GM12891 (cell line): ENCODE data around the gene PTGDR2.

Source experiments
- DNase-seq: peaks from one replicate; pipeline ENCODE4 v3.0.0; 2011; ENCODE audit warnings: low spot score; ENCODE audit not compliant: insufficient read length
- FAIRE-seq: peaks from 2 replicates; lab custom pipeline; 2011; peaks lifted over from hg19 to GRCh38; lab: Jason Lieb, UNC
- PAX5 ChIP-seq: IDR thresholded peaks from 2 replicates; pipeline ENCODE4 v1.6.1; 2011; ENCODE audit warnings: low read length, moderate library complexity, mild to moderate bottlenecking; ENCODE audit not compliant: insufficient read depth, severe bottlenecking
- POLR2A ChIP-seq: IDR thresholded peaks from 2 replicates; pipeline ENCODE4 v1.6.1; 2011; ENCODE audit warnings: low read depth, low read length, control low read depth
- POLR2AphosphoS5 ChIP-seq: IDR thresholded peaks from 2 replicates; pipeline ENCODE4 v1.6.1; 2011; ENCODE audit warnings: low read depth, low read length, control low read depth
- POU2F2 ChIP-seq: IDR thresholded peaks from 2 replicates; pipeline ENCODE4 v1.6.1; 2011; ENCODE audit warnings: low read depth, mild to moderate bottlenecking, control low read depth, low read length, moderate library complexity
- SPI1 ChIP-seq: IDR thresholded peaks from 2 replicates; pipeline ENCODE4 v1.6.1; 2011; ENCODE audit warnings: low read depth, low read length, control low read depth
- TAF1 ChIP-seq: IDR thresholded peaks from 2 replicates; pipeline ENCODE4 v1.6.1; 2011; ENCODE audit warnings: low read depth, low read length, control low read depth

The PTGDR2 gene

GRCh38 chr11:60890696-60891095 lies 34.9 kb upstream of the PTGDR2 start:
- TF ChIP-seq POU2F2 (no peak), PAX5 (no peak), TAF1 (no peak), POLR2AphosphoS5 (no peak), SPI1 (no peak), POLR2A (no peak)
- no peak for FAIRE-seq
- DNase-seq, result no peak

GRCh38 chr11:60889869-60890311 lies 34.1 kb upstream of the PTGDR2 start:
- peak; percentile 82; the same call in 1 of the 2 replicates for TF ChIP-seq POLR2AphosphoS5
- no peak for TF ChIP-seq POLR2A
- no peak for TF ChIP-seq SPI1
- TF ChIP-seq POU2F2, result 0 out of 2 replicates have a peak, but pooled peaks have one; percentile 9
- no peak for TF ChIP-seq TAF1
- no peak for TF ChIP-seq PAX5

GRCh38 chr11:60887556-60887955 lies 31.8 kb upstream of the PTGDR2 start:
- no peak for TF ChIP-seq POLR2AphosphoS5
- TF ChIP-seq POU2F2, result no peak
- TF ChIP-seq PAX5, result no peak
- FAIRE-seq (no peak), DNase-seq (no peak)

More at GRCh38 chr11:60889869-60890311, 34.1 kb upstream of the PTGDR2 start:
- FAIRE-seq (no peak), DNase-seq (no peak)

GRCh38 chr11:60880643-60881282 lies 25.0 kb upstream of the PTGDR2 start:
- TF ChIP-seq SPI1, result no peak
- TF ChIP-seq POLR2A, result no peak
- no peak for TF ChIP-seq PAX5
- TF ChIP-seq TAF1, result no peak
- TF ChIP-seq POU2F2, result no peak
- TF ChIP-seq POLR2AphosphoS5, result no peak
- FAIRE-seq (no peak), DNase-seq (no peak)

- TF ChIP-seq POLR2AphosphoS5 (no peak), PAX5 (no peak), SPI1 (no peak), POLR2A (no peak), POU2F2 (no peak), TAF1 (no peak)
- DNase-seq, result no peak
- FAIRE-seq, result no peak
Measured at GRCh38 chr11:60879971-60880588, 24.3 kb upstream of the PTGDR2 start.

GRCh38 chr11:60879104-60879503 lies 23.4 kb upstream of the PTGDR2 start:
- DNase-seq (no peak), FAIRE-seq (no peak)

GRCh38 chr11:60878245-60879101 lies 22.7 kb upstream of the PTGDR2 start:
- no peak for FAIRE-seq
- no peak for DNase-seq
- TF ChIP-seq PAX5 (no peak), TAF1 (no peak), SPI1 (no peak), POLR2A (no peak), POLR2AphosphoS5 (no peak)

More at GRCh38 chr11:60879104-60879503, 23.4 kb upstream of the PTGDR2 start:
- no peak for TF ChIP-seq POU2F2

- TF ChIP-seq TAF1, result no peak
- TF ChIP-seq POU2F2, result no peak
- DNase-seq (no peak), FAIRE-seq (no peak)
Measured at GRCh38 chr11:60876168-60876485, 20.4 kb upstream of the PTGDR2 start.

- DNase-seq, result no peak
- no peak for FAIRE-seq
- TF ChIP-seq POU2F2, result no peak
- TF ChIP-seq TAF1, result no peak
- no peak for TF ChIP-seq POLR2AphosphoS5
- TF ChIP-seq PAX5, result no peak
- TF ChIP-seq POLR2A, result no peak
- TF ChIP-seq SPI1, result no peak
Measured at GRCh38 chr11:60875366-60876167, 19.8 kb upstream of the PTGDR2 start.
